ENCODE data around the gene OR4C6. TPM values are rescaled to one million over a fixed set of nuclear protein-coding genes. Genes with fewer than 3 reads are reported as not detected.

The OR4C6 gene
- total and polyA plus RNA-seq, 2 donors (not counting 1 experiment from before 2014, with no cell fraction given), result 0.28 TPM; not detected in 1

DNA sequence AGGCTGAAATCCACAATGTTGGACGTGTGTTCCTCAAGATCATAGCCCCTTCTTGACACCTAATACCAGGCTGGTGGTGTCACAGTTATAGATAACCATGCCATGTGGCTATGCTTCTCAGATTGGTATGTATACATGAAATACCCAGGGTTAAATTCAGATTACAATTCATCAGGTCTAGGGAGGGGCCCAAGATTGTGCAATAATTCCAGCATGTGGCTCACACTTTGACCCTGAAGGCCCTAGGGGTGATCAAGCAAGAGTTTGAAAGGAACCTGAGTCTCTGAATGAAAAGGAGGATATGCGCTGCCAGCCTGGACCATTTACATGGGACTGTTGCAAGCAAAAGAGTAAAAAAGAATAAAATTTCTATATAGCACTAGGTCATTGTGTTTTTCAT is 7.4 kb downstream of the OR4C6 start:
- Histone ChIP-seq H3K36me3 (replicated peaks in 1 of 2; ENCODE audit: control extremely low read depth in 1 of 2, control insufficient read depth in 1 of 2, extremely low read depth in 1 of 2, insufficient read depth in 2 of 2, low read length in 1 of 2) (no peaks in the 10 kb centered on the region), H3K9ac (ENCODE audit: low read length) (no peak overlapping the region), H3K9me3 (ENCODE audit: control extremely low read depth in 1 of 3, control insufficient read depth in 2 of 3, insufficient read depth in 1 of 3, low read length in 2 of 3) (peaks cover 0 to 3% (median 0%) of the 10 kb centered on the region in 3 donors), H3K27me3 (replicated peaks in 1 of 4; ENCODE audit: control extremely low read depth in 1 of 4, control insufficient read depth in 3 of 4, insufficient read depth in 4 of 4, low read length in 3 of 4) (no peaks in the 10 kb centered on the region), H3K4me2 (replicated peaks; ENCODE audit: low read depth, low read length, poor library complexity, severe bottlenecking) (no peak overlapping the region), H4K20me1 (ENCODE audit: control insufficient read depth, insufficient read depth, low read length, poor library complexity, severe bottlenecking) (no peaks in the 10 kb centered on the region), H3K4me1 (ENCODE audit: control insufficient read depth in 2 of 2, insufficient read depth in 2 of 2, low read length in 2 of 2) (no peaks in the 10 kb centered on the region), H3K79me2 (ENCODE audit: control insufficient read depth, insufficient read depth, low read length) (no peaks in the 10 kb centered on the region), H3K4me3 (ENCODE audit: control extremely low read depth in 1 of 5, extremely low read depth in 1 of 5, insufficient read depth in 1 of 5, low read depth in 2 of 5, low read length in 4 of 5) (no peak overlapping the region), H3K27ac (ENCODE audit: low read length in 2 of 2) (no peak overlapping the region), H2AFZ (ENCODE audit: insufficient read depth, low read depth, low read length, poor library complexity, severe bottlenecking) (no peak overlapping the region)
- DNase-seq, result no peak
- H3K27me3 Mint-ChIP-seq, result no peaks in the 10 kb centered on the region
- ChIA-PET POLR2A (no interaction called here), CTCF (no interaction called here)
- no peak overlapping the region for H3K4me3 Mint-ChIP-seq
- intact Hi-C loops (cut with micrococcal nuclease), result no loop called here
- H3K9me3 Mint-ChIP-seq (ENCODE audit: insufficient read depth), result peaks cover 7% of the 10 kb centered on the region
- ATAC-seq (ENCODE audit: low read depth), result no peak
- H3K4me1 Mint-ChIP-seq, result no peaks in the 10 kb centered on the region
- H3K27ac Mint-ChIP-seq, result no peak overlapping the region
- WGBS (ENCODE audit: insufficient coverage), result no CpG with 5 or more reads among the region's 2 CpGs
- TF ChIP-seq CTCF (IDR thresholded peaks at IDR 0.05), result no peak
- TF ChIP-seq EZH2 (IDR thresholded peaks at IDR 0.05; ENCODE audit: borderline replicate concordance, insufficient read depth, low read depth, low read length, poor library complexity, severe bottlenecking), result no peak

GRCh38 chr11:55673860-55674259 is 11.9 kb downstream of the OR4C6 start:
- Histone ChIP-seq H3K36me3 (replicated peaks in 1 of 2; ENCODE audit: control extremely low read depth in 1 of 2, control insufficient read depth in 1 of 2, extremely low read depth in 1 of 2, insufficient read depth in 2 of 2, low read length in 1 of 2) (no peaks in the 10 kb centered on the region), H3K9ac (ENCODE audit: low read length) (no peak overlapping the region), H3K27ac (ENCODE audit: low read length in 2 of 2) (no peak overlapping the region), H3K27me3 (replicated peaks in 1 of 4; ENCODE audit: control extremely low read depth in 1 of 4, control insufficient read depth in 3 of 4, insufficient read depth in 4 of 4, low read length in 3 of 4) (no peaks in the 10 kb centered on the region), H3K4me2 (replicated peaks; ENCODE audit: low read depth, low read length, poor library complexity, severe bottlenecking) (no peak overlapping the region), H3K4me3 (ENCODE audit: control extremely low read depth in 1 of 5, extremely low read depth in 1 of 5, insufficient read depth in 1 of 5, low read depth in 2 of 5, low read length in 4 of 5) (no peak overlapping the region), H3K4me1 (ENCODE audit: control insufficient read depth in 2 of 2, insufficient read depth in 2 of 2, low read length in 2 of 2) (no peaks in the 10 kb centered on the region), H4K20me1 (ENCODE audit: control insufficient read depth, insufficient read depth, low read length, poor library complexity, severe bottlenecking) (no peaks in the 10 kb centered on the region), H3K9me3 (ENCODE audit: control extremely low read depth in 1 of 3, control insufficient read depth in 2 of 3, insufficient read depth in 1 of 3, low read length in 2 of 3) (peaks cover 0 to 2% (median 0%) of the 10 kb centered on the region in 3 donors), H3K79me2 (ENCODE audit: control insufficient read depth, insufficient read depth, low read length) (no peaks in the 10 kb centered on the region), H2AFZ (ENCODE audit: insufficient read depth, low read depth, low read length, poor library complexity, severe bottlenecking) (no peak overlapping the region)
- no peak overlapping the region for H3K4me3 Mint-ChIP-seq
- TF ChIP-seq CTCF (IDR thresholded peaks at IDR 0.05) (no peak), EZH2 (IDR thresholded peaks at IDR 0.05; ENCODE audit: borderline replicate concordance, insufficient read depth, low read depth, low read length, poor library complexity, severe bottlenecking) (no peak)
- no peak for DNase-seq
- no peak overlapping the region for H3K27ac Mint-ChIP-seq
- ChIA-PET CTCF (no interaction called here), POLR2A (no interaction called here)
- H3K4me1 Mint-ChIP-seq, result no peaks in the 10 kb centered on the region
- intact Hi-C loops (cut with micrococcal nuclease), result no loop called here
- no peak for ATAC-seq (ENCODE audit: low read depth)
- no peaks in the 10 kb centered on the region for H3K27me3 Mint-ChIP-seq
- H3K9me3 Mint-ChIP-seq (ENCODE audit: insufficient read depth), result peaks cover 3% of the 10 kb centered on the region
- WGBS (ENCODE audit: insufficient coverage), result 25% methylated on average over 2 of the region's 5 CpGs

All from B cell (primary cell).